Activated CD4-positive, alpha-beta T cell treated with anti-CD3 and anti-CD28 coated beads, Interleukin-2, amount 50 U/mL, for 24 hours (primary cell): ENCODE results near the gene SUCO.
A peak's percentile ranks its signal among the peaks of the same experiment; 100 is the strongest.
"Not testable (repeated sequence)": the region's sequence is repeated elsewhere in the genome, so short reads cannot be mapped to it uniquely, and the experiment has no call there.

Source experiments
- DNase-seq, 2 donors: peaks; one replicate each; pipeline ENCODE4 v3.0.0-alpha.2; 2020; ENCODE audit warnings: low read depth in 1 of 2, low spot score in 1 of 2

The SUCO gene

GRCh38 chr1:172532700-172533512, at the start of gene SUCO:
TSS of gene SUCO (plus strand) at chr1:172533150. CDS start at chr1:172533436, 286 bp downstream.
- peak; percentile 99 to 100 for DNase-seq

- DNase-seq: no peak
Measured at GRCh38 chr1:172483448-172483847, 49.5 kb upstream of the SUCO start.

GRCh38 chr1:172484252-172484651, 48.7 kb upstream of the SUCO start:
- no peak for DNase-seq

- no peak for DNase-seq
Measured at GRCh38 chr1:172485626-172486025, 47.3 kb upstream of the SUCO start.

GRCh38 chr1:172486805-172487454, 46.0 kb upstream of the SUCO start:
- no peak for DNase-seq

- no peak for DNase-seq
Measured at GRCh38 chr1:172487550-172487949, 45.4 kb upstream of the SUCO start.

GRCh38 chr1:172488393-172488792, 44.6 kb upstream of the SUCO start:
- DNase-seq: no peak

GRCh38 chr1:172489847-172490246, 43.1 kb upstream of the SUCO start:
- DNase-seq: no peak

GRCh38 chr1:172492421-172492820, 40.5 kb upstream of the SUCO start:
- no peak for DNase-seq

- DNase-seq: no peak
Measured at GRCh38 chr1:172494166-172494565, 38.8 kb upstream of the SUCO start.

- DNase-seq: not testable (repeated sequence)
Measured at GRCh38 chr1:172496127-172496526, 36.8 kb upstream of the SUCO start.

GRCh38 chr1:172496678-172497077, 36.3 kb upstream of the SUCO start:
- no peak for DNase-seq

GRCh38 chr1:172497230-172497629, 35.7 kb upstream of the SUCO start:
- DNase-seq: no peak

- no peak for DNase-seq
Measured at GRCh38 chr1:172498857-172499256, 34.1 kb upstream of the SUCO start.

- DNase-seq: no peak
Measured at GRCh38 chr1:172499636-172500141, 33.3 kb upstream of the SUCO start.

- DNase-seq: no peak
Measured at GRCh38 chr1:172500207-172500606, 32.7 kb upstream of the SUCO start.

GRCh38 chr1:172507741-172508140, 25.2 kb upstream of the SUCO start:
- DNase-seq: no peak

- DNase-seq: no peak
Measured at GRCh38 chr1:172510479-172510878, 22.5 kb upstream of the SUCO start.

GRCh38 chr1:172512591-172512990, 20.4 kb upstream of the SUCO start:
- DNase-seq: no peak

- DNase-seq: no peak
Measured at GRCh38 chr1:172513479-172513878, 19.5 kb upstream of the SUCO start.

GRCh38 chr1:172514108-172514507, 18.8 kb upstream of the SUCO start:
- DNase-seq: no peak

- no peak for DNase-seq
Measured at GRCh38 chr1:172515436-172515835, 17.5 kb upstream of the SUCO start.
